A673 (cell line): Measurements from ENCODE around the gene SACM1L. TPM values are rescaled to one million over a fixed set of nuclear protein-coding genes. Genes with fewer than 3 reads are reported as not detected.

Experiments used
- BruUV-seq: library from RNA; stranded (reverse); fragments of 400-500 nt; replicated peaks from 2 replicates; lab custom pipeline; 2021; lab: Mats Ljungman, UMichigan
- CTCF ChIA-PET: fragments of 300-600 bp; sonication (Branson Sonifier 250); formaldehyde crosslinking; loops from one replicate; lab custom pipeline; 2022; ENCODE audit warnings: antibody characterized with exemption; lab: Charles Lee
- POLR2A ChIA-PET: fragments of 300-600 bp; sonication (Branson Sonifier 250); formaldehyde crosslinking; loops from one replicate; lab custom pipeline; 2022; ENCODE audit warnings: antibody characterized with exemption; ENCODE audit not compliant: low non-redundant PET; lab: Charles Lee
- DNase-seq: peaks from one replicate; pipeline ENCODE4 v3.0.0-alpha.2; 2015; ENCODE audit warnings: low spot score
- H3K27ac ChIP-seq: fragments of 200-600 bp; sonication (generic); 2 replicates; pipeline ENCODE4 v1.5.1; 2016; ENCODE audit warnings: mixed run types, low read depth, mild to moderate bottlenecking, mixed read lengths, antibody characterized with exemption, low read length; ENCODE audit not compliant: poor library complexity, severe bottlenecking
- H3K27me3 ChIP-seq: fragments of 200-600 bp; sonication (generic); replicated peaks from 2 replicates; pipeline ENCODE4 v1.6.1; 2017; ENCODE audit warnings: mixed run types, low read depth, mild to moderate bottlenecking, mixed read lengths, antibody characterized with exemption, low read length; ENCODE audit not compliant: insufficient read depth, poor library complexity
- H3K36me3 ChIP-seq: fragments of 200-600 bp; sonication (generic); 2 replicates; pipeline ENCODE4 v1.6.1; 2016; ENCODE audit warnings: mixed run types, mild to moderate bottlenecking, mixed read lengths, antibody characterized with exemption, low read length; ENCODE audit not compliant: insufficient read depth, poor library complexity, severe bottlenecking
- H3K4me1 ChIP-seq: fragments of 200-600 bp; sonication (generic); 2 replicates; pipeline ENCODE4 v1.6.1; 2017; ENCODE audit warnings: mixed run types, mild to moderate bottlenecking, mixed read lengths, antibody characterized with exemption, low read length; ENCODE audit not compliant: insufficient read depth, poor library complexity, severe bottlenecking
- H3K4me3 ChIP-seq: fragments of 200-600 bp; sonication (generic); 2 replicates; pipeline ENCODE4 v1.5.1; 2016; ENCODE audit warnings: low read depth, mixed run types, mild to moderate bottlenecking, mixed read lengths, low read length; ENCODE audit not compliant: poor library complexity, severe bottlenecking
- H3K9me3 ChIP-seq: fragments of 200-600 bp; sonication (generic); 2 replicates; pipeline ENCODE4 v1.6.1; 2016; ENCODE audit warnings: mixed run types, low read depth, mild to moderate bottlenecking, mixed read lengths, antibody characterized with exemption, low read length; ENCODE audit not compliant: poor library complexity, severe bottlenecking
- CTCF ChIP-seq: fragments of 300-800, 200-600 bp; sonication (generic); conservative IDR thresholded peaks from 2 replicates; pipeline ENCODE4 v1.5.1; 2017; ENCODE audit warnings: low read depth, mild to moderate bottlenecking, antibody characterized with exemption, low read length, moderate library complexity, mixed read lengths
- EZH2 ChIP-seq: fragments of 200-600 bp; sonication (generic); IDR thresholded peaks from 2 replicates; pipeline ENCODE4 v1.6.1; 2017; ENCODE audit warnings: borderline replicate concordance, low read depth, mild to moderate bottlenecking, mixed read lengths, antibody characterized with exemption, low read length; ENCODE audit not compliant: poor library complexity, severe bottlenecking
- intact Hi-C: fragments of 100-400 bp; cut with micrococcal nuclease; formaldehyde crosslinking; loops from one replicate; pipeline ENCODE4 v1.10.0; 2022; ENCODE audit not compliant: unreplicated experiment
- total RNA-seq: library from RNA; stranded (reverse); gene quantifications from 2 replicates; pipeline ENCODE4 v1.2.3, GENCODE V29; 2021

The SACM1L gene
- total RNA-seq, 1 experiment from 2014 or later, result 32.8 TPM

- no TSS peak for BruUV-seq
- Histone ChIP-seq H3K4me1 (no peaks in the 10 kb centered on the region), H3K9me3 (no peaks in the 10 kb centered on the region), H3K4me3 (no peak overlapping the region), H3K36me3 (peaks cover 20% of the 10 kb centered on the region), H3K27me3 (no peaks in the 10 kb centered on the region), H3K27ac (no peak overlapping the region)
- CTCF ChIA-PET, result no interaction called here
- no peak for DNase-seq
- intact Hi-C loops, result no loop called here
- TF ChIP-seq EZH2, result no peak
- TF ChIP-seq CTCF, result no peak
- POLR2A ChIA-PET, result no interaction called here
These were observed 52.1 kb downstream of the SACM1L start for GRCh38 chr3:45741247-45741646.

- Histone ChIP-seq H3K27ac (no peak overlapping the region), H3K4me1 (no peaks in the 10 kb centered on the region), H3K27me3 (no peaks in the 10 kb centered on the region), H3K36me3 (peaks cover 20% of the 10 kb centered on the region), H3K9me3 (no peaks in the 10 kb centered on the region), H3K4me3 (no peak overlapping the region)
- DNase-seq, result no peak
- CTCF ChIA-PET, result no interaction called here
- TF ChIP-seq CTCF (no peak), EZH2 (no peak)
- no TSS peak for BruUV-seq
- intact Hi-C loops, result no loop called here
- POLR2A ChIA-PET, result no interaction called here
These were observed 52.7 kb downstream of the SACM1L start for GRCh38 chr3:45741742-45742460.

GRCh38 chr3:45742461-45743089 is 53.4 kb downstream of the SACM1L start:
- POLR2A ChIA-PET, result no interaction called here
- Histone ChIP-seq H3K4me3 (no peak overlapping the region), H3K27me3 (no peaks in the 10 kb centered on the region), H3K27ac (no peak overlapping the region), H3K9me3 (no peaks in the 10 kb centered on the region), H3K4me1 (no peaks in the 10 kb centered on the region), H3K36me3 (peaks cover 20% of the 10 kb centered on the region)
- TF ChIP-seq EZH2, result no peak
- no peak for TF ChIP-seq CTCF
- intact Hi-C loops, result no loop called here
- no TSS peak for BruUV-seq
- DNase-seq, result no peak
- CTCF ChIA-PET, result no interaction called here
